B cell (primary cell): Measurements from ENCODE around the gene CDK8. TPM values are rescaled to one million over a fixed set of nuclear protein-coding genes. Genes with fewer than 3 reads are reported as not detected.

Source experiments
- ATAC-seq: fragments of 200-7000 bp; cut with Tn5 transposase; one replicate; pipeline ENCODE4 v1.10.0; 2021; ENCODE audit warnings: low read depth, mild to moderate bottlenecking, moderate number of reproducible peaks, moderate library complexity
- CTCF ChIA-PET: fragments of 350-600 bp; sonication (Branson Sonifier 250); formaldehyde crosslinking; loops from one replicate; lab custom pipeline; 2021; ENCODE audit warnings: antibody characterized with exemption, inconsistent platforms; lab: Charles Lee
- POLR2A ChIA-PET: fragments of 350-600 bp; sonication (Branson Sonifier 250); formaldehyde crosslinking; loops from one replicate; lab custom pipeline; 2021; ENCODE audit warnings: antibody characterized with exemption; lab: Charles Lee
- DNase-seq: peaks from one replicate; pipeline ENCODE4 v3.0.0; 2013
- H2AFZ ChIP-seq: 2 replicates; pipeline ENCODE4 v1.6.1; 2012; ENCODE audit warnings: mild to moderate bottlenecking, low read depth, low read length; ENCODE audit not compliant: insufficient read depth, poor library complexity, severe bottlenecking
- H3K27ac ChIP-seq, 2 donors: 1 replicate in 1 of 2; 2 replicates in 1 of 2; pipeline ENCODE4 v1.5.1; 2012 to 2013; ENCODE audit warnings: low read length in 2 of 2, mild to moderate bottlenecking in 2 of 2, moderate library complexity in 1 of 2
- H3K27me3 ChIP-seq, 4 experiments: fragments of 200-600 bp in 1 of 4; sonication (generic) in 1 of 4; replicated peaks in 1 of 4; 1 replicate in 2 of 4; 2 replicates in 2 of 4; pipeline versions ENCODE4 v1.6.1 to v1.7.0; 2013 to 2016; ENCODE audit warnings: low read length in 3 of 4, mild to moderate bottlenecking in 2 of 4, mixed read lengths in 1 of 4, moderate library complexity in 1 of 4; ENCODE audit not compliant: insufficient read depth in 4 of 4, control insufficient read depth in 3 of 4; ENCODE audit errors: control extremely low read depth in 1 of 4
- H3K36me3 ChIP-seq, 2 experiments: replicated peaks in 1 of 2; 1 replicate in 1 of 2; 2 replicates in 1 of 2; pipeline versions ENCODE4 v1.6.1 to v1.7.1; 2013; ENCODE audit warnings: low read length in 1 of 2; ENCODE audit not compliant: insufficient read depth in 2 of 2, control insufficient read depth in 1 of 2; ENCODE audit errors: control extremely low read depth in 1 of 2, extremely low read depth in 1 of 2
- H3K4me1 ChIP-seq, 2 donors: fragments of 200-600 bp in 1 of 2; sonication (generic) in 1 of 2; 1 replicate in 1 of 2; 2 replicates in 1 of 2; pipeline versions ENCODE4 v1.5.1 to v1.6.1; 2013 to 2017; ENCODE audit warnings: low read length in 2 of 2; ENCODE audit not compliant: control insufficient read depth in 2 of 2, insufficient read depth in 2 of 2
- H3K4me2 ChIP-seq: replicated peaks from 2 replicates; pipeline ENCODE3; 2012; ENCODE audit warnings: mild to moderate bottlenecking, low read depth, low read length; ENCODE audit not compliant: poor library complexity, severe bottlenecking
- H3K4me3 ChIP-seq, 5 experiments: fragments of 200-600 bp in 1 of 5; sonication (generic) in 1 of 5; 1 replicate in 3 of 5; 2 replicates in 2 of 5; pipeline versions ENCODE4 v1.5.1 to v1.7.0; 2011 to 2016; ENCODE audit warnings: low read length in 4 of 5, mild to moderate bottlenecking in 4 of 5, low read depth in 2 of 5, control low read depth in 1 of 5, moderate library complexity in 1 of 5; ENCODE audit not compliant: insufficient read depth in 1 of 5; ENCODE audit errors: control extremely low read depth in 1 of 5, extremely low read depth in 1 of 5
- H3K79me2 ChIP-seq: fragments of 200-600 bp; sonication (generic); one replicate; pipeline ENCODE4 v1.6.0; 2016; ENCODE audit warnings: low read length; ENCODE audit not compliant: control insufficient read depth, insufficient read depth
- H3K9ac ChIP-seq: fragments of 200-600 bp; sonication (generic); 2 replicates; pipeline ENCODE4 v1.6.1; 2017; ENCODE audit warnings: mild to moderate bottlenecking, low read length, moderate library complexity
- H3K9me3 ChIP-seq, 3 donors: one replicate each; pipeline versions ENCODE4 v1.6.1 to v1.7.1; 2013; ENCODE audit warnings: low read length in 2 of 3; ENCODE audit not compliant: control insufficient read depth in 2 of 3, insufficient read depth in 1 of 3; ENCODE audit errors: control extremely low read depth in 1 of 3
- H4K20me1 ChIP-seq: 2 replicates; pipeline ENCODE4 v1.6.0; 2012; ENCODE audit warnings: mild to moderate bottlenecking, low read length; ENCODE audit not compliant: insufficient read depth, control insufficient read depth, poor library complexity, severe bottlenecking
- H3K27ac Mint-ChIP-seq: one replicate; pipeline ENCODE4 v1.8.0; 2021; ENCODE audit warnings: mixed read lengths
- H3K27me3 Mint-ChIP-seq: one replicate; pipeline ENCODE4 v1.8.0; 2021; ENCODE audit warnings: mixed read lengths
- H3K4me1 Mint-ChIP-seq: one replicate; pipeline ENCODE4 v1.8.0; 2021; ENCODE audit warnings: mixed read lengths
- H3K4me3 Mint-ChIP-seq: one replicate; pipeline ENCODE4 v1.8.0; 2021; ENCODE audit warnings: mixed read lengths
- H3K9me3 Mint-ChIP-seq: one replicate; pipeline ENCODE4 v1.8.0; 2022; ENCODE audit warnings: mixed read lengths; ENCODE audit not compliant: insufficient read depth
- CTCF ChIP-seq: fragments of 200-600 bp; IDR thresholded peaks from one replicate; pipeline ENCODE4 v1.8.0; 2022; ENCODE audit warnings: antibody characterized with exemption, mild to moderate bottlenecking
- EZH2 ChIP-seq: IDR thresholded peaks from 2 replicates; pipeline ENCODE4 v1.6.1; 2012; ENCODE audit warnings: borderline replicate concordance, low read depth, mild to moderate bottlenecking, moderate library complexity, low read length; ENCODE audit not compliant: insufficient read depth, poor library complexity, severe bottlenecking
- WGBS: methylation state at CpG from one replicate; pipeline ENCODE4 v1.1.5; 2013; ENCODE audit warnings: missing lambda C conversion rate; ENCODE audit not compliant: insufficient coverage; 5-methylcytosine and 5-hydroxymethylcytosine counted together
- intact Hi-C: fragments of 100-400 bp; cut with micrococcal nuclease; formaldehyde crosslinking; loops from one replicate; pipeline ENCODE4 v1.10.0; 2022
- polyA plus RNA-seq: library from polyadenylated mRNA; depleted of rRNA; stranded (reverse); fragments of >200 nt; gene quantifications from 2 replicates; pipeline ENCODE4 v1.2.3, GENCODE V29; 2012
- total RNA-seq, 2 donors: library from RNA; stranded (reverse); fragments of 120-200 nt in 1 of 2; gene quantifications; 1 replicate in 1 of 2; 2 replicates in 1 of 2; pipeline versions ENCODE4 v1.2.3 to v1.2.4, GENCODE V29; 2013 to 2022

CDK8 gene
- total and polyA plus RNA-seq, 2 donors (not counting 1 experiment from before 2014, with no cell fraction given): 10.8 to 13.5 TPM

GRCh38 chr13:26441476-26441875 lies 187.5 kb downstream of the CDK8 start:
- Histone ChIP-seq H3K4me1 (no peaks in the 10 kb centered on the region), H4K20me1 (no peaks in the 10 kb centered on the region), H2AFZ (no peak overlapping the region), H3K27ac (no peak overlapping the region), H3K4me3 (no peak overlapping the region), H3K79me2 (no peaks in the 10 kb centered on the region), H3K36me3 (no peaks in the 10 kb centered on the region), H3K9me3 (peaks cover 2 to 17% (median 3%) of the 10 kb centered on the region in 3 donors), H3K27me3 (no peaks in the 10 kb centered on the region), H3K9ac (no peak overlapping the region), H3K4me2 (no peak overlapping the region)
- intact Hi-C loops: no loop called here
- no peak for TF ChIP-seq CTCF
- TF ChIP-seq EZH2: no peak
- H3K27ac Mint-ChIP-seq: no peak overlapping the region
- POLR2A ChIA-PET: no interaction called here
- H3K4me1 Mint-ChIP-seq: no peaks in the 10 kb centered on the region
- H3K4me3 Mint-ChIP-seq: no peak overlapping the region
- CTCF ChIA-PET: no interaction called here
- WGBS: 90% methylated on average over 6 of the region's 8 CpGs
- peaks cover 4% of the 10 kb centered on the region for H3K9me3 Mint-ChIP-seq
- ATAC-seq (no peak), DNase-seq (no peak)
- H3K27me3 Mint-ChIP-seq: peaks cover 6% of the 10 kb centered on the region

- no peaks in the 10 kb centered on the region for H3K27me3 ChIP-seq
- H3K36me3 ChIP-seq: no peaks in the 10 kb centered on the region
- no peaks in the 10 kb centered on the region for H3K4me1 Mint-ChIP-seq
- no peak overlapping the region for H2AFZ ChIP-seq
- H3K9me3 ChIP-seq: peaks cover 0 to 7% (median 3%) of the 10 kb centered on the region in 3 donors
- H3K4me3 Mint-ChIP-seq: no peak overlapping the region
- POLR2A ChIA-PET: no interaction called here
- no peak for DNase-seq
- H3K9me3 Mint-ChIP-seq: no peaks in the 10 kb centered on the region
- no peaks in the 10 kb centered on the region for H4K20me1 ChIP-seq
- intact Hi-C loops: no loop called here
- no CpG with 5 or more reads among the region's 1 CpG for WGBS
- no peak overlapping the region for H3K27ac Mint-ChIP-seq
- H3K27me3 Mint-ChIP-seq: peaks cover 10% of the 10 kb centered on the region
- no peaks in the 10 kb centered on the region for H3K79me2 ChIP-seq
- no peak overlapping the region for H3K4me3 ChIP-seq
- H3K4me1 ChIP-seq: no peaks in the 10 kb centered on the region
- no peak for ATAC-seq
- no peak overlapping the region for H3K27ac ChIP-seq
- no peak for TF ChIP-seq CTCF
- TF ChIP-seq EZH2: no peak
- CTCF ChIA-PET: no interaction called here
- H3K9ac ChIP-seq: no peak overlapping the region
- no peak overlapping the region for H3K4me2 ChIP-seq
These were observed 188.6 kb downstream of the CDK8 start for GRCh38 chr13:26442541-26442940.
